ENCODE data around the gene MTOR. TPM values are rescaled to one million over a fixed set of nuclear protein-coding genes. Genes with fewer than 3 reads are reported as not detected.

MTOR gene
- total RNA-seq, 2 experiments from 2014 or later: 40.7 to 45.4 TPM

- POLR2A ChIA-PET: interaction anchor here (0.6 kb wide), 1 partner anchor 22 kb away, joined by 3 read pairs; no protein-coding TSS in a partner anchor
- Mint-ChIP-seq H3K36me3 (peaks cover 36% of the 10 kb centered on the region), H3K27ac (no peak overlapping the region), H3K9me3 (no peaks in the 10 kb centered on the region), H3K4me1 (peaks cover 23% of the 10 kb centered on the region), H3K27me3 (no peaks in the 10 kb centered on the region), H3K4me3 (no peak overlapping the region)
- ATAC-seq (ENCODE audit: low read depth) (no peak), DNase-seq (no peak)
Measured at GRCh38 chr1:11291049-11291448, 28.7 kb upstream of the MTOR start.

GRCh38 chr1:11289064-11289463, 26.7 kb upstream of the MTOR start:
- no peak for DNase-seq
- POLR2A ChIA-PET: no interaction called here
- Mint-ChIP-seq H3K27me3 (no peaks in the 10 kb centered on the region), H3K9me3 (no peaks in the 10 kb centered on the region), H3K4me3 (no peak overlapping the region), H3K36me3 (peaks cover 33% of the 10 kb centered on the region), H3K27ac (no peak overlapping the region), H3K4me1 (peaks cover 26% of the 10 kb centered on the region)
- ATAC-seq (ENCODE audit: low read depth): no peak

- DNase-seq (no peak), ATAC-seq (ENCODE audit: low read depth) (no peak)
- no peak overlapping the region for H3K4me3 Mint-ChIP-seq
- H3K36me3 Mint-ChIP-seq: peaks cover 38% of the 10 kb centered on the region
- H3K4me1 Mint-ChIP-seq: peaks cover 41% of the 10 kb centered on the region
- H3K9me3 Mint-ChIP-seq: no peaks in the 10 kb centered on the region
- POLR2A ChIA-PET: interaction anchor here (0.6 to 1.2 kb wide), 2 partner anchors 13 to 119 kb away, joined by 3 read pairs; no protein-coding TSS in a partner anchor
- no peaks in the 10 kb centered on the region for H3K27me3 Mint-ChIP-seq
- peak overlapping the region; percentile 79 for H3K27ac Mint-ChIP-seq
Measured at GRCh38 chr1:11286735-11287410, 24.5 kb upstream of the MTOR start.

- peaks cover 40% of the 10 kb centered on the region for H3K36me3 Mint-ChIP-seq
- peaks cover 45% of the 10 kb centered on the region for H3K4me1 Mint-ChIP-seq
- H3K27me3 Mint-ChIP-seq: no peaks in the 10 kb centered on the region
- no peaks in the 10 kb centered on the region for H3K9me3 Mint-ChIP-seq
- H3K4me3 Mint-ChIP-seq: no peak overlapping the region
- POLR2A ChIA-PET: interaction anchor here (0.6 to 1.2 kb wide), 3 partner anchors 13 to 120 kb away, joined by 3 read pairs; partner anchors contain the start of gene MTOR
- no peak for DNase-seq
- no peak for ATAC-seq (ENCODE audit: low read depth)
- H3K27ac Mint-ChIP-seq: peak overlapping the region; percentile 79
Measured at GRCh38 chr1:11285883-11286734, 23.8 kb upstream of the MTOR start.

GRCh38 chr1:11284784-11285183, 22.4 kb upstream of the MTOR start:
- POLR2A ChIA-PET: interaction anchor here (1.6 to 2.6 kb wide), 2 partner anchors 11 to 23 kb away, joined by 5 to 9 read pairs; partner anchors contain the start of genes MTOR and UBIAD1
- no peaks in the 10 kb centered on the region for H3K9me3 Mint-ChIP-seq
- peak overlapping the region; percentile 68 for H3K4me3 Mint-ChIP-seq
- ATAC-seq (ENCODE audit: low read depth) (peak; percentile 37), DNase-seq (no peak)
- peaks cover 55% of the 10 kb centered on the region for H3K4me1 Mint-ChIP-seq
- peak overlapping the region; percentile 85 for H3K27ac Mint-ChIP-seq
- peaks cover 38% of the 10 kb centered on the region for H3K36me3 Mint-ChIP-seq
- H3K27me3 Mint-ChIP-seq: no peaks in the 10 kb centered on the region

- Mint-ChIP-seq H3K4me3 (no peak overlapping the region), H3K27ac (peak overlapping the region; percentile 95), H3K36me3 (peaks cover 45% of the 10 kb centered on the region), H3K4me1 (peaks cover 59% of the 10 kb centered on the region), H3K9me3 (no peaks in the 10 kb centered on the region), H3K27me3 (no peaks in the 10 kb centered on the region)
- no peak for ATAC-seq (ENCODE audit: low read depth)
- no peak for DNase-seq
- POLR2A ChIA-PET: interaction anchor here (1.6 to 2.6 kb wide), 2 partner anchors 10 to 21 kb away, joined by 5 to 9 read pairs; partner anchors contain the start of genes MTOR and UBIAD1
Measured at GRCh38 chr1:11283151-11283550, 20.8 kb upstream of the MTOR start.

GRCh38 chr1:11281518-11282331, 19.4 kb upstream of the MTOR start:
- peak overlapping the region; percentile 95 for H3K27ac Mint-ChIP-seq
- DNase-seq (no peak), ATAC-seq (ENCODE audit: low read depth) (no peak)
- H3K9me3 Mint-ChIP-seq: no peaks in the 10 kb centered on the region
- peaks cover 66% of the 10 kb centered on the region for H3K4me1 Mint-ChIP-seq
- POLR2A ChIA-PET: interaction anchor here (0.5 to 2.3 kb wide), 8 partner anchors 7 to 878 kb away, joined by 3 to 9 read pairs (median 4); partner anchors contain the start of gene MTOR
- peak overlapping the region; percentile 58 for H3K4me3 Mint-ChIP-seq
- peaks cover 50% of the 10 kb centered on the region for H3K36me3 Mint-ChIP-seq
- H3K27me3 Mint-ChIP-seq: no peaks in the 10 kb centered on the region

- Mint-ChIP-seq H3K4me1 (peaks cover 68% of the 10 kb centered on the region), H3K4me3 (peak overlapping the region; percentile 58), H3K36me3 (peaks cover 45% of the 10 kb centered on the region), H3K27ac (peak overlapping the region; percentile 95), H3K9me3 (no peaks in the 10 kb centered on the region), H3K27me3 (no peaks in the 10 kb centered on the region)
- ATAC-seq (ENCODE audit: low read depth): peak; percentile 85
- DNase-seq: no peak
- POLR2A ChIA-PET: interaction anchor here (0.7 to 2.3 kb wide), 6 partner anchors 7 to 627 kb away, joined by 3 to 9 read pairs (median 4); partner anchors contain the start of gene MTOR
Measured at GRCh38 chr1:11280719-11281376, 18.5 kb upstream of the MTOR start.

GRCh38 chr1:11279630-11280029, 17.3 kb upstream of the MTOR start:
- Mint-ChIP-seq H3K27me3 (no peaks in the 10 kb centered on the region), H3K36me3 (peaks cover 49% of the 10 kb centered on the region), H3K4me1 (peaks cover 67% of the 10 kb centered on the region), H3K27ac (peak overlapping the region; percentile 95), H3K9me3 (no peaks in the 10 kb centered on the region), H3K4me3 (peak overlapping the region; percentile 12)
- ATAC-seq (ENCODE audit: low read depth) (no peak), DNase-seq (no peak)
- POLR2A ChIA-PET: no interaction called here

- no peak for ATAC-seq (ENCODE audit: low read depth)
- POLR2A ChIA-PET: interaction anchor here (1.2 kb wide), 1 partner anchor 17 kb away, joined by 5 read pairs; the partner anchor contains the start of gene MTOR
- no peaks in the 10 kb centered on the region for H3K9me3 Mint-ChIP-seq
- H3K27ac Mint-ChIP-seq: peak overlapping the region; percentile 37
- no peak overlapping the region for H3K4me3 Mint-ChIP-seq
- H3K27me3 Mint-ChIP-seq: no peaks in the 10 kb centered on the region
- DNase-seq: no peak
- H3K36me3 Mint-ChIP-seq: peaks cover 48% of the 10 kb centered on the region
- H3K4me1 Mint-ChIP-seq: peaks cover 64% of the 10 kb centered on the region
Measured at GRCh38 chr1:11279152-11279551, 16.8 kb upstream of the MTOR start.

DNA sequence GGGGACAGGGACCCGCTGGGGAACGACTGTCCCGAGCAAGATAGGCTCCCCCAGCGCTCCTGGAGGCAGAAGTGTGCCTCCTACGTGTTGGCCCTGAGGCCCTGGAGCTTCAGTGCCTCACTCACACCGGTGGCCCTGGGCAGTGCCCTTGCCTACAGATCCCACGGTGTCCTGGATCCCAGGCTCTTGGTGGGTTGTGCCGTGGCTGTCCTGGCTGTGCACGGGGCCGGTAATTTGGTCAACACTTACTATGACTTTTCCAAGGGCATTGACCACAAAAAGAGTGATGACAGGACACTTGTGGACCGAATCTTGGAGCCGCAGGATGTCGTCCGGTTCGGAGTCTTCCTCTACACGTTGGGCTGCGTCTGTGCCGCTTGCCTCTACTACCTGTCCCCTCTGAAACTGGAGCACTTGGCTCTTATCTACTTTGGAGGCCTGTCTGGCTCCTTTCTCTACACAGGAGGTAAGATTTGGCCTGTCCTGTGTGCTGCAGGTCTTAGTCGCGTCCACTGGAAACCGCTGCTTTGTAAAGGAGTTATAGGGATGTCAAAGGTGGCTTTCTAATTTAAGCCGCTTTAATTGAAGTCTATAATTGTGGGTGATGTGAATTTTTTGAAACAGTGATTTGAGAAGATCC, 11.4 kb upstream of the MTOR start:
- Mint-ChIP-seq H3K36me3 (peaks cover 21% of the 10 kb centered on the region), H3K27ac (peak overlapping the region; percentile 92), H3K9me3 (no peaks in the 10 kb centered on the region), H3K4me1 (peaks cover 30% of the 10 kb centered on the region), H3K27me3 (no peaks in the 10 kb centered on the region), H3K4me3 (peak overlapping the region; percentile 97)
- POLR2A ChIA-PET: interaction anchor here (0.6 to 2.9 kb wide), 8 partner anchors 8 to 636 kb away, joined by 3 to 32 read pairs (median 4); partner anchors contain the start of genes EXOSC10 and MTOR
- ATAC-seq (ENCODE audit: low read depth) (peak; percentile 60), DNase-seq (no peak)

Data from activated naive CD8-positive, alpha-beta T cell treated with anti-CD3 and anti-CD28 coated beads, Interleukin-2, amount 10 ng/mL, durations not matched to agents 7 days and 5 days (primary cell).